HG03196 (cell line): ENCODE measurements around the gene FAM222A.

Source experiments
- ATAC-seq: cut with Tn5 transposase; IDR thresholded peaks from one replicate; pipeline ENCODE4 v1.9.1; 2021; ENCODE audit not compliant: unreplicated experiment

Gene FAM222A

DNA sequence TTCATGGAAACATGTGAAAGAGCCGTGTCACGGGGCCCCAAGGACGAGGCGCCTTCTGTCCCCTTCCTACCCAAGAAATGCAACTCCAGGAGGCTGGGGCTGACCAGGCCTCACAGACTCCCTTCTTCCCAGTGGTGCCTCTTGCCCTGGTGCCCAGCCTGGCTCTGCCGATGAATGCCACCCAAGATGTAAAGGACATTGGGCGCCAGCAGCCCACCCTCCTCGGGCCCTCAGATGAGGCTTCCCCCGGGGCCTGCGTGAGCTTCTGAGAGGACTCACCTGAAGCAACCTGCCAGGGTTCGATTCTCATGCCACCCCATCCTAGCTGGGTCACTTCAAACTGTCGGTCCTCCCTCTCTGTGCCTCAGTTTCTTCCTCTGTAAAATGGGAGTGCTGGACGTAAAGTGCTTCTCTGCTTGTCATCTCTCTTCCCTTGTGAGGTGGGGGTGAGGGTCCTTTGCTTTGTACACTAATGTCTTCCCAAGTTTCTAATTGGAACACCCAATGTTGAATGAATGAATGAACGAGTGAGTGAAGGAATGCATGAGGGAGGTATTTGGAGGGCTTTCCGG is 10.8 kb downstream of the FAM222A start:
- no peak for ATAC-seq

DNA sequence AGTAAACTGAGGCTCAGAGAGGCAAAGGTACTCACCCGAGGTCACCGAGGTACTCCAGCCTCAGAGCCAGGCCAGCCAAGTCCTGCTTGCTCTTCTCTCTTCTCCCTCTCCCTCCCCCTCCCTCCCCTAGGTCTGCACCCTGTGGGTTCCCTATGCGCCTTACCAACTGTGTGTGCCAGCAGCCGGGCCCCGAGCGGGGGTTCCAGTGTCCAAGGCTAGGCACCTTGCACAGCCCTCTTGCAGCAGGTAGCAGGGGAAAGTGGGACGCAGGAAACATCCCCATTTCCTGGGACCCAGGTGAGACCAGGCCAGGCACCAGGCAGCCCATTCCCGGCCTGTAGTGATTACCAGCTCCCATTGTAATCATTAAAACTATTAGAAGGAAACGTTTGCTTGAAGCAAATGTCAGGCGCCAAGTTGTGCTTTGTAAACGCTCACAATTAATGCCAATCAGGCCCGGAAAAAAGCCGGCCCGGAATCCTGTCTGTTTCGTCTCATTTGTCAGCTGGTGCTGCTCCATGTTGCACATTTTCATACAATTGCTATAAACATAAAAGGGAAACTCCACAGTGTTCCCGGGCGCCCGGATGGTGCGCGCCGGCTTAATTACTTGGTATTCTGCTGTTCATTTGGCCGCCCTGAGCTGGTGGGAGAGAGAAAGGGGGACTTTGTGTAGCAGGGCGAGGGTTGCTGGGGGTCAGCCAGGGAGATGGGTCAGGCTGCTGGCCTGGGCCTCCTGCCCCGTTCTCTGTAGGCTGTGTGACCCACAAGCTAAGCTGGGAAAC is 11.9 kb downstream of the FAM222A start:
- ATAC-seq: no peak

DNA sequence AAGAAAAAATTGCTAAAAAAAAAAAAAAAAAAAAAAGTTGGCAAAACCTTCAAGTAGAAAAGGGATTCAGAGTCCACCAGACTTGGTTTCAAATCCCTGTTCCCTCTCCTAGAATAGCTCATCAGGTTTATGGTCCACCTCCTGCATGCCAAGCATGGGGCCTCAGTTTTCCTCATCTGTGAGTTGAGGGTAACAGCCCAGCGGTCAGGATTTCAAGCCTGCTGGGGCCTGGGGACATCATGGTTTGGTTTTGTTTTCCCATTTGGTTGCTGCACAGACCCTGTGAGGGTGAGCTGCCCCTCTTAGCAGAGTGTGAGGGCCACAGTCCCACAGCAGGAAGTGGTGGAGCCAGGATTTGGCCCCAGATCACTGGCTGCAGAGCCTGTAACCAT is 12.5 kb downstream of the FAM222A start:
- ATAC-seq: no peak

DNA sequence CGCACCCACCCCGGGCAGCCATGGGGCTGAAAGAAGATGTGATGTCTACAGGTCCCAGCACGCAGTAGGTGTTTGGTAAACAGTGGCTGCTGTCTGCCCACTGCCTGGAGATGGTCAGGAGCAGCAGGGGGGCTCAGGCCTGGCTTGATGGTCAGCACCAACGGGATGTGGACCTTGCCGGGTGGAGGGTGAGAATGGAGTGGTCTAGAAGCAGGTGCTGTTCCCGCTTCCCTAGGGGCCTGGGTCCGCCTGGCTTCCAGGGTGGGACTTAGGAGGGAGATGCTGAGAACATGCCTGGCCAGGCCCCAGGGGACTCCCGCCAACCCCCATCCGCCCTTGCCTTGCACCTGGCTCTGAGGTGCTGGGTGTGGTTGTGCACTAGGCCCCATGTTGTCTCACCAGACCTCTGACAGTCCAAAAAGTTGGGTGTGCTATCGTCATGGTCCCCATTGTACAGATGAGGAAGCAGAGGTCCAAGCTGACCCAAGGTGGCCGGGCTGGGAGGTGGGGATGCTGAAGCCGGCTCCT is 12.9 kb downstream of the FAM222A start:
- ATAC-seq: no peak

DNA sequence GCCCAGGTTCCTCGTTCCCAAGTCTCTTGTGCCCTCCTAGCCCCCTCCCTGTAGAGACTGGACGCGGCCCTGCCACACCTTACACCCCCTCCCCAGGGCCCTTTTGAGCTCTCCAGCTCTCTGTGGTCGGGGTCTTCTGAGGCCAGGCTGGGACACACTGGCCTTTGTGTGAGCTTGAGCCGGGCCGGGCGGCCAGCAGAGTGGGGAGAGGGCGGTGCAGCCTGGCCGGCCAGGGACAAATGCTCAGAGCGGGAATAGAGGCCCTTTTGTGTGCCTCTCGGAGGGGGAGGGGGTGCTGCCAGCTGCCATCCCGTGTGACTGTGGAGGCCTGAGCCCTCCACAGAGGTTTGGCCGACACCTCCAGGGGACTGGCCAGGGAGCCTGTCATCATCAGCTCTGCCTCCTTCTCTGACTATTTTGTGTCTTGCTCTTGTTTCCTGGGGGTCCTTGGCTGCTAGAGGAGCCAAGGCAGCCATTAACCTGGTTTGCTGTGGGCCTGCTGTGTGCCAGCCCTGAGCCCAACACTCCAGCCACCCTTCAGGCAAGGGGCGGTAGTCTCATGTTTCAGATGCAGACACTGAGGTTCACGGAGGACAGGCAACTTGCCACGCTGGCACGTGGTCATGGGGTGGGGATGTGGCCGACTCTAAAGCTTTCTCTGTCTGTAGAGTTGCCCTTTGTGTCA is 13.6 kb downstream of the FAM222A start:
- no peak for ATAC-seq

DNA sequence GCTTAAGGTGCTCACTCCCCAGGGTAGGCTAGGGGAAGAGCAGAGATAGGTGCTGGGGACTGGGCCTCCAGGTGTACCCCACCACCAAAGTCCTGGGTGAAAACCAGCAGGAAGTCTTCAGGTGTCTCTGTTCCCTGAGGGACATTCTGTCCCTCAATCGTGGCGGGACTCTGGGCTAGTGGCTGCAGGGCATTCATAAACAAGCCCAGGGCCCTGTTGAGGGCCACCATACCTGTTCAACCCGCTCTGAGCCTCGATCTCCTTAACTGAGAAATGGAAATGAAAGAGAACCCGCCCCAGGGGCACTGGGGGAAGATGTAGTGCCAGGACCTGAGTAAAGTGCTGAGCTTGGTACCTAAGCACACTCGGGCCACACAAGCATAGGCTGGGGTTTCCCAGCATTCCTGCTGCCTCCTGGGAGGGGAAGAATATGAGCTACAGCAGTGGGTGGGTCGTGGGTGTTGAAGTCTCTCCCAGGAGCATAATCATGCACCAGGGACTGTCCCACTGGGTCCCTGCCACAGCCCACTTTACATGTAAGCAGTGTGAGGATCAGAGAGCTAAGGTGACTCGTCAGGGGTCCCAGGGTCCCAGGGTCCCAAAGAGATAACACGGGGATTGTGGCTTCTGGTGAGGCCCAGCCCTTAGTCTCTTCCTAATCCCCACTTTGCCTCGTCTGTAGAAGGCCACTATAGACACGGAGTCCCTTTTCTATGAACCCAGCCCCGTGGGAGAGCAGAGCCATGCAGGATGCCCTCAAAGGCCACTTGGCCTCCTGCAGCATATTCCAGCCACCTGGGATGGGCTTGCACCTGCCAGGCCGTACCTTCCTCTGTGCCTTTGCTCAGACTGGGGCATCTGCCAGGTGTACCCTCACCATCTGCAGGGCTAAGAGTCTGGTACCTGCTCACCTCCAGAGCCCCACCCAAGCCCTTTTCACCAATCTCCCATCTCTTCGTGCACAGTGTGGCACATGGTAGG is 14.4 kb downstream of the FAM222A start:
- no peak for ATAC-seq

DNA sequence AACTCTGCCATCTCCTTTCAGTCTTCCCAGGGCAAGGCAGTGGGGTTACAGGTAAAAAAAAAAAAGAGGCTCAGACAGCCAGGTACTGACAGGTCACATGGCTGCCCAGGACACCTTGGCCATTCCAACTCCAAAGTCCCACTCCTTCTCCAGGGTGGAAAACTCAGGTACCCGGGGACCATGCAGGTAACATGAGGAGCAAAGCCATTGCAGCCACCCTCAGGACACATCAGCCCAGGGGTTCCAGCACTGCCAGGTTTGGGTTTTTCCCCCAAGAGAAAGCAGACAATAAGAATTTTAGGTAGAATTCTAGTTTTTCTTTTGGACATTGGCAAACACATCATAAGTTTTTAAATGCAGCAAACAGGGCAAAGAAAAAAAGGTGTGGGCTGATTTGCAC is 15.3 kb downstream of the FAM222A start:
- ATAC-seq: no peak

DNA sequence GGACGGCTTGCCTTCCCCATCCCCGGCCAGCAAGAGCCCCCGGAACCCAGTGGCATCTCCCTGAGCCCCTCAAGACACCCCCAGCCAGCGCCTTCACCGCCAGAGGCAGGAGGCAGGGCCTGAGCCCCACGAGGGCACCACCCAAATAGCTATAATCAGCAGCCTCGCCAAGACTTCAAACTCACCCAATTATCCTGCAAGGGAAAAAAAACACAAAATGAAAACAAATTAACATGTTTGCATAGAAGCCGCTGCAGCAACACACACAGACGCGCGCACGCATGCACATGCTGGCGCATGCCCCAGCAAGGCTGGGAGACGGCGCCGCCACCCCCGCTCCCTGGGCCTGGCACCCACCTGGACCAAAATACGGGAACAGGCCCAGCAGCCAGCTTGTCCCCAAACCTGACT is 15.8 kb downstream of the FAM222A start:
- no peak for ATAC-seq

DNA sequence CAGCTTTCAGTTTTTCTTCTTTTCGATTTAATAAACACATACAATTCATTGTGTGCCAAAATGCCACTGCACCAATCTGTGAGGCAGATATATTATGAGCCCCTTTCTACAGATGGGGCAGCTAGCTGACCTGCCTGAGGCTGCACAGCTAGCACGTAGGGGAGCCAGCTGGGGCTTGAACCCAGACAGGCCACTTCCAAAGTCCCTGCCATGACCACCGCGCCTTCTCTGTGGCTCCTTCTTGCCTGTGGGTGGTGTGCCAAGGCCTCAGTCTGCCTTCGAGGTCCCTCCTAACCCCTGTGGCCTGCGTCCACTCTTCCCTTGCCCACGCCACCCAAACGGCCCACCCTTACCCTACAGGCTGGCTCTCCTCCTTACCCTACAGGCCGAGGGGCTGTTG is 16.2 kb downstream of the FAM222A start:
- no peak for ATAC-seq

DNA sequence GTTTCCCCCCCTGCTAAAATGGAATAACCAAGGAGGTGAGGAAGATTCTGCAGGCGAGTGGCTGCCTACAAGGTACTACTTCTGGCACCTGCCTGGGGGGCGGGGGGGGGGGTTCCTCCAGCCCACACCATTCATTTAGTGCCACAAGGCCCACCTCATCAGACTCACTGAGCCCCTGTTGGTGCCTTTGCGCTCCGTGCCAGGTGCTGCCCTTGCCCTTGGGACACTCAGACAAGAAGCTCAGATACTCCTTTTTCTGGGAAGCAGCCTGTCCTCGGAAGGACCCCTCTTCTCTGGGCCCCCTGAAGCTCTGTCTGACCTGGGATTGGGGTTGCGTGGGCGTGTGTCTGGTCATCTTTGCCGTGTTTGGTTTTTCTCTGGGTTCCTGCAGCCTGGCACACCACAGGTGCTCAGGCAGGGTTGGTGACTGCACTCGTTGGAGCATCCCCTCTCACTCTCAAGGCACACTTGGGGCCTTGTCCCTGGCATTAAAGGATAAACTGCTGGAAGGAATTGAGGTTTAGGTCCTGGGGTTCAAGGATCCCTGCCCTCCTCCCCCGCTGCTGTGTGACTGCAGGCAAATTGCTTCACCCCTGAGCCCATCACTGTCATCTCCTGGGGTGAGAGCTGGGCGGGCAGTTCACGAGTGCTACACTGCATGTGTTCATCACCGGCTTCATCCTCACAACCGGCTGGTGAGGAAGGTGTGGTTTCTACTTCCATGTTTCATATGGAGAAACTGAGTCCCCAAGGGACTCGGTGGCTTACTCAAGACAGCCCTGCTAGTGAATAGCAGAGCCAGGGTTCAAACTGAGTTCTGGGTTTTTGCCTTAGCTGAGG is 16.9 kb downstream of the FAM222A start:
- no peak for ATAC-seq

DNA sequence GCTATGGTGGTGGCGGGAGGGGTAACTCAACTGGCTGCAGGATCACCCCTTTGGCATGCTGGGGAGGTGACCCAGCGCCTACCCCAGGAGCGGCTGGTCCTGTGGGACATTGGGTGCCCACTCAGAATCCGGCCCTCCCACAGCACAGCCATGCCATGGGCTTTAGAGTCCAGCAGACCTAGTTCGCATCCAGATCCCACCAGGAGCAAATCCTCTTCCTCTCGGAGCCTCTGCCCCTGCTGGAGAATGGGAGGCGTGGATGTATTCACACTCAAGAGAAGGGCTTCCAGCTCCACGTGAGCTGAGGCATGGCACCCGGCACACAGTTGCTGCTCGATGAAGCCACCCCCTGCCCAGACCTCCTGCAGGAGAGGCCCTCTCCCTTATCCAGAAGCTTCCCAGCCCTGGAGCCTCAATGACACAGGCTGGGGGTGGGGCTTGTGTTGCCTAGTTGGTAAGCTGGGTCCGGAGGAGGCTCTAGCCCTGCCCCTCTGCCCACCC is 17.7 kb downstream of the FAM222A start:
- ATAC-seq: no peak

DNA sequence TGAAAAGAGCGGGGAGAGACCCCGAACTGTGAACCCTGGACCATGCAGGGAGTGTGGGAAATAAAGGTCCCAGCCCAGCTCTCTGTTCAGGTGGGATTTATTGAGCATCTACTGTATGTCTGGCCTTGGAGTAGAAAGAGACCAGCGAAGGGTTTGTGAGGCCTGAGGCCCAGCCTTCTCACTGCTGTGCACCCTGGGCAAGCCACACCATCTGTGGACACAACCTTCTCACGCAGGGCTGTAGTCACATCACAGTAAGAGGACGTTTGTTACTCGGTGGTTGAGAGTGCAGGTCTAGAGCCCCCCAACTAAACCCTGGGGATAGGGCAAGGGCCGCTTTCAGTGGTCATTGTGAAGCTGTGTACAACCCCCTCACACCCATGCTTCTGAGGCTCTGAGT is 18.2 kb downstream of the FAM222A start:
- ATAC-seq: no peak

DNA sequence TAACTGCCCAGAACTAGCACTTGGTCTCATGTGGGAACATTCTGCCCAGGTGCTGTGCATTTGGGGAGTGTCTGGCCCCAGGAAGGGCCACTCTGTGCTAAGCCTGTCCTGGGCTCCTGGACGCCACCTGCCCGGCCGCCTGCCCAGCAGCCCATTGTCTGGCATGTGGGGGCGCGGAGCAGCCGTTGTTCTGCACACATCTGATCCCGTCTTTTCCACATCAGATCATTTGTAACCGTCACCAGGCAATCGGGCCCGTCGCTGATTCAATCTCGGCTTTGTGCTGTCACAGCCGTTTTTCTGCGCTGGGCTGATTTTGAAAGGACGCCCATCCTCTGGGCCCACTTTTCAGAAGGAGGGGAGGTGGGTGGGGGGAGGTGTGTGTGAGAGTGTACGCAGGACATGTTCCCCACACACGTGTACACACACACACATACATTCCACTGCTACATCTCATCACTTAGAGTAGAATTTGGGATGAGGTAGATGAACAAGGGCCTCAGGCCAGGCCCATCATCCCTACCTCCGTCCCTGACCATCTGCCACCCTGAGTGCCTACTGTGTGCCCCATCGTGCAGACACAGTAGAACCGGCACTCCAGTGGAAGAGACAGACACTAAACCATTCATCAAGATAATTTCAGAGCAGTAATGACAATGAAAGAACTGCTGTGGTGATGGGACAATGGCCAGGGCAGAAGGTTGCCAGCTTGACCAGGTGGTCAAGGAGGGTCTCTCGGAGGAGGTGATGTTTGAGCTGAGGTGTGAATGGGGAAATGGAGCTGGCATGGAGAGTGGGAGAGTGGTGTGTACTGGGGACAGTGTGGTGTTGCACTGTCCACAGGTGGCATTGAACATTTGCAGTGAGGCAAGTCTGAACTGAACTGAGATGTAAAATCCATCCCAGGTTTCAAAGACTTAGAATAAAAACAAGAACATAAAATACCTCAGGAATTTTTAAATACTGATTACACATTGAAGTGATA is 19.0 kb downstream of the FAM222A start:
- ATAC-seq: no peak

DNA sequence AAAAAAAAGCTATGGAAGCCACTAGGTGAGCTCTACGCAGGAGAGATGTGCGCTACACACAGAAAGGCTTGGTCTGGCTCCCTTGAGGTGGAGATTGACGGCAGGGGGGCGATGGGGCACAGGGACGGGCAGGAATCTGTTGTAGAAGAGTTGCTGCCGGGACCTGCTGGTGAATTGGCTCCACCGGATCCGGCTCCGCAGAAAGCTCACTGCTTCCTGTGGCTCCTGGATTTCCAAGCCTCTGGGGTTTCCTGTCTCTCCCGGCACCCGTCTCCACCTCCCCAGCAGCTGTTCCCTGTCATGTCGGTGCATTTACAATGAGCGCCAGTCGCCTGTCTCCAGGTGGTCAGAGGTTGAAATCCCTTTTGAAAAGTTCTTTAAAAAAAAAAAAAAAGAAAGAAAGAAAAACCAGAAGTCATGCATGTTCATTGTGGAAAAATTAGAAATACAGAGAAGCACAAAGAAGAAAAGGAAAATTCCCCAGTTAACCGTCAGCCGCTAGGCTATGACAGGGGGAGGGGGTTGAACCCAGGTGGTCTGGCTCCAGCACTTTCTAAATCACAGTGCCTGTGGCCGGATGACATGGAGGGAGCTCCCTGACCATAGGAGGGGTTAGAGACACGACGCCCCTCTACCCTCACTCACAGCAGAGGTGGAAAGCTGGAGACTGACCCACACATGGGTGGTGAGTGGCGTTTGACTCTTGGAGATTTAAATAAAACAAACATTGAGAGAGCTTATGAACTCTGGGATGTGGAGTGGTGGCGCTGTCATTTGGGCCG is 20.8 kb downstream of the FAM222A start:
- ATAC-seq: no peak

DNA sequence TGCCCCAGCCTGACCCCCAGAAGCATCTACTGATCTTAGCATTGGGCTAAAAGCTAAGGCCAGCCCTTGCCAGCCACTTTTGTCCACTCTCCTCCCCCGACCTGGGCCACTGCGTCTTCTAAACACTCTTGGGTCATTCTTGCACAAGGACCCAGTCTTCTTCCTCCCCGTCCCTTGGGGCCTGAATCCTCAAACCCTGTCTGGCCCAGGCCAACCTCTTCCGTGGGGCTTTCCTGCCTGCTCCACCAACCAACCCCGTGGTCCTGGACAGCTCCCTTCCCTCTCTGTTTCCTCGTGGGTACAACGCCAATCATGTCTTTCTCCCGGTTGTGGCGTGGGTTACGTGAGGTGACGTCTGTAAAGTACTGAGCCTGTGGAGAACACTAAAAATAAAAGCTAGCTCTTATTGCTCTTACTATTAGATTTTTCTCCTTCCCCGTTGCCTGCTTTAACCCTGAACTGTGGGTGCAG is 21.5 kb downstream of the FAM222A start:
- ATAC-seq: no peak

DNA sequence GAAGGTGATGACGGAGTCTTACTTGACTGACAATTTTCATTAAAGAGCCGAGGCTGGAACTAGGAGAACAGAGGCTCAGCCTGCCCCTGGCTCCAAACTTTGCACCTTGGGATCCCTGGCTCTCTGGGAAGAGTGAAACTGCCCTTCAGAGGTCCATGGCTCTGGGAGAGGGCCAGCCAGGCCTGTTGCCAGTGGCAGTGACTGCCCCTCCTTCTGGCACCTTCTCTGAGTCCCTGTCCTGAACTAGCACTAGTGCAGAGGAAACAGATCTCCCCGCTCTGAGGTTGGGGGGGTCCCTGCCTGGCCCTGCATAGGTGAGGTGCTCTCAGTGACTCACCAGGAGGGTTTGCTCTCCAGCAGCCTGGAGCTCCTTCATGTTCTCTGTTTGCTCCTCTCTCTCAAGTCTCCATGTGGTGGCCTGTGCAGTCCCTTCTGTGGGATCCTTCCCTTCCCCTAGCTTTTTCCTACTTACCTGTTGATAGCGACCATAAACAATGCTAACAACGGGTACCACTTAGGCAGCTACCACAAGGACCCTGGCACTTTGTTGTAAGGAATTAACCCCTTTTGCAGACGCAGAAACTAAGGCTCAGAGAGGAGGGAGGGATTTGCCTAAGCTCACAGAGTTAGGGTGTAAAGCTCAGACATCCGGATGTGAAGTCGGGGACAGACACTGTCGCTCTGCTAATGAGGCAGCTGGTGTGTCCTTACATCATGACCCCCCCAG is 22.4 kb downstream of the FAM222A start:
- ATAC-seq: no peak

DNA sequence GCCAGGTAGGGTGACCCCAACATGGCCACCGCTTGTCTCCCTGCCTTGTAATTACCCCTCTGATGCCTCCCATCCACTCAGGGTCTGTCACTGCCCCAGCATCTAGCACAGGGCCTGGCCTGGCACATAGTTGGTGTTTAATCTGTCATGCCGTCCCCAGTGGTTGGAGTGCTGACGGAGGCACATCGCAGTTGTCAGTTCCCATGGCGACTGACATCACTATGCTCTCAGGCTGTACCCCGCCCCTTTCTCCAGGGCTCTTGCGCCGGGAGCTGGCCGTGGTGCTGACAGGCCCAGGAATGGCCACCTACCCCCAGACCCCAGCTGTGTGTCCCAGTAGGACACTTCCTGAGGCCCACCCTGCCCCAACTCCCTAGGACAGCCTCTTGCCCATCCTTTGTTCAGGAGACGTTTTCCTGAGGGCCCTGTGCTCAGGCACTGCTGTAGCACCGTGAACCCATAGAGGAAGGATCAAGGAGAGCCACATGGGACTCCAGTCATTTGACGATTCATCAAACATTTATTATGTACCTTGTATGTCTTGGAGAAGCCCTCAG is 23.0 kb downstream of the FAM222A start:
- ATAC-seq: no peak
